Neuron (in vitro differentiated cells): Measurements from ENCODE around the gene SEZ6L.

ENCODE experiments used
- H2AFZ ChIP-seq: one replicate; pipeline ENCODE4 v1.6.1; 2013; ENCODE audit warnings: low read depth, mild to moderate bottlenecking, inconsistent platforms, low read length, moderate library complexity
- H3K27me3 ChIP-seq: one replicate; pipeline ENCODE4 v1.6.1; 2013; ENCODE audit warnings: low read length; ENCODE audit not compliant: insufficient read depth
- H3K36me3 ChIP-seq: one replicate; pipeline ENCODE4 v1.6.1; 2013; ENCODE audit warnings: low read length; ENCODE audit not compliant: insufficient read depth
- H3K4me1 ChIP-seq: one replicate; pipeline ENCODE4 v1.6.1; 2013; ENCODE audit warnings: low read length; ENCODE audit not compliant: insufficient read depth
- H3K4me3 ChIP-seq: 2 replicates; pipeline ENCODE4 v1.5.1; 2013; ENCODE audit warnings: mild to moderate bottlenecking, low read length, moderate library complexity
- H3K9me3 ChIP-seq: one replicate; pipeline ENCODE4 v1.6.1; 2013; ENCODE audit warnings: low read length

The SEZ6L gene

DNA sequence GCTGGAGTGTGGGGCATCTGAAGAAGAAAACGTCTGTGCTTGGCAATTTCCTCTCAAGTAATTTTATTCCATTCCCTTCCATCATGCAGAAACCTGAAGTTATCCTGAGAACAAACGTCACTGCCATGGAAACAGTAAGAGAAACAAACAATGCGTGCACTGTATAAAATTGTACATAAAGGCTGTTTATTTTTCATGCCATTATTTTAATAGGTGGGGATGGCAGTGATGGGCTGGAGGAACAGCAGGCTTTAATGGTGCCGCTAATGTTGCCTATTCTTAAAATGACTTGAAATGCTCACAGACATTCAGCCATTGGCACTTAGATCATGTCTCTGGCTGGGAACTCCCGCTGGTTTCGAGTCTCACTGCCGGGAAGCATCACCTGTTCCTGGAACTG, 7.5 kb upstream of the SEZ6L start:
- Histone ChIP-seq H2AFZ (no peak overlapping the region), H3K4me1 (no peaks in the 10 kb centered on the region), H3K9me3 (no peaks in the 10 kb centered on the region), H3K4me3 (no peak overlapping the region), H3K36me3 (no peaks in the 10 kb centered on the region), H3K27me3 (peaks cover 6% of the 10 kb centered on the region)

DNA sequence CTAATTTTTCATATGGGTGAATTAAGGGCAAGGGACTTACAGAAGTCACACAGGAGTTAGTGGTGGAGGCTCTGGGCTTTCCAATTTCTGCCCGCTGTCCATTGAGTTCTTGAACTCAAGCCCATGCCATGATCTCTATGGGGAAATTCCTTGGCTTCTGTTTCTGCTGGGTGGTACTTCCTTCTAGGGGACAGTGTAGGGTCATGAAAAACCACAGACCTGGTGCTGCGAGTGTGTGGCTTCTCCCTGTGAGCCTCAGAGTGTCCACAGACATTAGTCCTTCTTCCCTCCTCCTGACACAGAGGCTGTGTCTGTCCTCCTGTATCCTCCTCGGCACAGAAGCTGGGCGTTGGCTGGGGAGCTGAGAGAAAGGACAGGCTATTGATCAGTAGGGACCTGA, 6.3 kb upstream of the SEZ6L start:
- H3K36me3 ChIP-seq = no peaks in the 10 kb centered on the region
- peaks cover 13% of the 10 kb centered on the region for H3K27me3 ChIP-seq
- H2AFZ ChIP-seq = no peak overlapping the region
- H3K4me3 ChIP-seq = no peak overlapping the region
- no peaks in the 10 kb centered on the region for H3K4me1 ChIP-seq
- no peaks in the 10 kb centered on the region for H3K9me3 ChIP-seq

DNA sequence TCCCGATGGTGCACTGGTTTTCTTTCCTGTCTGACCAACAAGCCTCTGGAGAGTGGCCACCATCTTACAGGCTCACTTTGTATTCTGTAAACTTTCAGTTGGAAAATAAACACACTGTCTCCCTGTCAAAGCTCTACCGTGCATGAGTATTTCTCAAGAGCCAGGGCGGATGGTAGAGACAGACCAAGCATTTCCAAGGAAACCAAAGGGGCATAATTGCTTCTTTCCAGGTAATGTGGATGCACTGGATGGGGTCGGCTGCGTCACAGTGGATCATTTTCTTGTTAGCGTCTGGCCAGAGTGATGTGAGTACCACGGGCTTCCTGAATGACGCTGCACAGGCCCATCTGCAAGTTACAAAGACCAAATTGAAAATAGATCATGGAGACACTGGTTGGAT, 5.1 kb upstream of the SEZ6L start:
- Histone ChIP-seq H3K27me3 (peaks cover 24% of the 10 kb centered on the region), H3K4me1 (peaks cover 5% of the 10 kb centered on the region), H3K4me3 (no peak overlapping the region), H2AFZ (no peak overlapping the region), H3K36me3 (no peaks in the 10 kb centered on the region), H3K9me3 (no peaks in the 10 kb centered on the region)

DNA sequence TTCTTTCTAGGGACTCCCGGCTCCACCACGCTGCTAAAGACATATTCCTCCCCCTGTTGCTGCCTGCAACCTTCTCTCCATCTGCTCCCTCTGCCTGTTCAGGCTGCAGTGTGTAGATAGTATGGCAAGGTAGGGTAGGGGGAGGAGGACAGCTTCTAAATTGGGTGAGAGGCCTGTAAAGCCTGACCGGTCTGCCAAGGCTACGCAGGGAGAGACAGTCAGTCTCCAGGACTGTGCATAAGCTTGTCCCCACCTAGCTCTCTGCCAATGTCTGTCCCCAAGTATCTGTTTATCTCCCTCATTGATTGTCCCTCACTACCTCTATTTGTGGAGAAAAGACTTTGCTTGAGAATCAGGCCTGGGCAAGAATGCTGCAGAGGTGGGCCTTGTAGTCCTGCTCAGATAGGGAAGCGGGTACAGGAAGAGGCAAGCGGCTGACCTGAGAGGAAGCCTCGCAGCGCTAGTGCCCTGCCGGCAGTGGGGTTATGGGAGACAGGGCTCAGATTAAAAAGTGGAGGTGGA, 871 bp upstream of the SEZ6L start:
- H3K36me3 ChIP-seq = no peaks in the 10 kb centered on the region
- no peaks in the 10 kb centered on the region for H3K9me3 ChIP-seq
- H2AFZ ChIP-seq = peak overlapping the region; percentile 95
- H3K4me3 ChIP-seq = no peak overlapping the region
- peaks cover 10% of the 10 kb centered on the region for H3K4me1 ChIP-seq
- peaks cover 48% of the 10 kb centered on the region for H3K27me3 ChIP-seq

DNA sequence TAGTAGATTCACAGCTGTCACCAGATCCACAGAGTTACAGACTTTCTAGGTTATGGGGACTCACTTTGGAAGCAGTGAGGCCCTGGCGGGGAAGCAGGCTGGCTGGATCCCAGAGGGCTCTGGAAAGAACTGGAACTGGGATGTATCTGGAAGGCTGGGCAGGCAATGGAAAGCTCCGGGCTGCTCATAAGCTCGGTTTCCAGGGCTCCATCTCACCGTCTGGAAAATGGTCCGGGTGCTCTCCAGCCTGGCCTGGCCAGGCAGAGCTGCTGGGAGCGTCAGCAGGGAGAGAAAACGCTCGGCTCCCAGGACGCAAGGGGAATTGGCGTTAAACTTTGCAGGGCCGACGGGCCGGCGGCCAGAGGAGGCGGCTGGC, 335 bp upstream of the SEZ6L start:
- peak overlapping the region; percentile 43 for H3K4me3 ChIP-seq
- H2AFZ ChIP-seq = peak overlapping the region; percentile 95
- peaks cover 48% of the 10 kb centered on the region for H3K27me3 ChIP-seq
- H3K9me3 ChIP-seq = no peaks in the 10 kb centered on the region
- no peaks in the 10 kb centered on the region for H3K36me3 ChIP-seq
- H3K4me1 ChIP-seq = peaks cover 10% of the 10 kb centered on the region

DNA sequence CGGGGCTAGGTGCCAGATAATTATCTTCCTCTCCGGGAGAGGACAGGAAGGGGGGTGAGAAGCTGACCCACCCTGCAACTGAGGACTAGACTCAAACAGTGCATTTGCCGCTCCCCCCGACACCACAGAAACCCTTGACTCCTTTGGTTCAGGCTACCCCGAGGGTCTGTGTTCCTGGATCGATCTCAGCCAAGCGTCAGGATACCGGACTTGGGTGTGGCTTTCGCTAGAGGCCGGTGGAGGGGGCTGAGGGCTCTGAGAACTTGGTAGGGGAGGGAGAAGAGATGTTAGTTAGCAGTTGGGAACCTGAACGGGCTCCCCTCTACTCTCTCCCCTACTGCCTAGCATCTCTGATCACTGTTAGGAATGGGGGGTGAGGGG, 840 bp downstream of the SEZ6L start:
- H3K9me3 ChIP-seq = no peaks in the 10 kb centered on the region
- H3K27me3 ChIP-seq = peaks cover 51% of the 10 kb centered on the region
- peak overlapping the region; percentile 43 for H3K4me3 ChIP-seq
- H3K4me1 ChIP-seq = peaks cover 10% of the 10 kb centered on the region
- H3K36me3 ChIP-seq = no peaks in the 10 kb centered on the region
- peak overlapping the region; percentile 95 for H2AFZ ChIP-seq

DNA sequence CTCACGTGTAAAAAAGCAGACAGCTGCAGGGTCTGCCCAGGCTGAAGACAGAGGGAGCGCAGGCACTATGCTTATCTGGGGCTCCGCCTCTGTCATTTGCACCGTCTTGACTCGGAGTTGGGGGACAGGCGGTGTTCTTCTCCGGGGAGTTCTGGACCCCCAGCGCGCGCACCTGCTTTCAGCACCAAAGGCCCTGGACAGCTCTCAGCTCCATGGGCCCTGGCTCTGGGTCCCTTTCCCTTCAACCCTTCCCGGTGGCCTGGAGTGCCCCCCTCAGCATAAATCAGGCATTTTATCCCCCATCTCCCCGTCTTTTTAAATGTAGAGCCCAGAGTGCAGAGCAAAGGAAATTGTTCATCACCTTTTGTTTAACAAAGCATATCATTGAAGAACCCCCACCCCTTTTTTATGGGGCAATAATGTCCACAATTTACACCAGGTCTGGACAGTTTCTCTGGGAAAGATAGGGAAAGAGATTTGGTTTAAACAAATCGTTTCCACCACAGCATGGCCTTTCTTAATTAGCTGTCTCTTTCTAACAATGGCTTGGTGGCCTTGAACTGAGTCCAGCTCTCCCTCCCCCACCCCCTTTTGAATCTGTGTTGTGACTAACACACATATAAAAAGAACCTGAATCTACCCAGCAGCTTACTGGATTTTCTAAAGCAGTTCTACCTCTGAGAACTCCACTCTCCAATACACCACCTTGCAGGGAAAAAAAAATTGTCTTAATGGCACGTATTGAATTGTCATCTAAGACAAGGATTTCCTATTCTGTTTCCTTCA, 1.7 kb downstream of the SEZ6L start:
- Histone ChIP-seq H3K4me1 (peaks cover 10% of the 10 kb centered on the region), H3K4me3 (no peak overlapping the region), H2AFZ (no peak overlapping the region), H3K36me3 (no peaks in the 10 kb centered on the region), H3K9me3 (no peaks in the 10 kb centered on the region), H3K27me3 (peaks cover 51% of the 10 kb centered on the region)

DNA sequence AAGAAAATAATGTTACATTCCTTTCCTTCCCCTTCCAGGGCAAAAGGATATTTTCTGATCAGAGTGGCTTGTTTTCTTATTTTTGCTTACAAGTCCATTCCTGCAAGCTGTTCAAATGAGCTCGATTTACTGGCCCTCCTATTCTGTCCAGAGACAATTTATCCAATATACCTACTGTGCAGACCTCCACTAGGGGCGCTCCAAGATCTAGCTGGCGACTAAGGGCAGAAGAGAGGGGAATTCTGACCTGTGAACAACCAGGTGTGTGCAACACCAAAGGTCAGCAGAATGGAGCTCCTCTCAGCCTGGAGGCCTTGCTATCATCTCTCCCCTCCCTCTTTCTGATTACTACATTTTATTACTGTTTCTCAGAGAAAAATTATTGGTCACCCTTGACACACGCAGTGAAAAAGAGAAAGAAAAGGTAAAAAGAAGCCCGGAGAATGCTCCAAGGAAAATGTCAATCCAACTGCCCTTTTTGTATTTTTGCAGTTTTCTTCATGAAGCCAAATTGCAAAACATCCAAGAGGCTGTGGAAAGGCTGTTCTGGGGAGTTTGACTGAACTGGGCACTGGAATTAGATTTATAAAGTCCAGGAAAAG, 3.2 kb downstream of the SEZ6L start:
- H3K4me1 ChIP-seq = peaks cover 10% of the 10 kb centered on the region
- H3K27me3 ChIP-seq = peaks cover 48% of the 10 kb centered on the region
- H3K4me3 ChIP-seq = no peak overlapping the region
- no peak overlapping the region for H2AFZ ChIP-seq
- H3K36me3 ChIP-seq = no peaks in the 10 kb centered on the region
- H3K9me3 ChIP-seq = no peaks in the 10 kb centered on the region

DNA sequence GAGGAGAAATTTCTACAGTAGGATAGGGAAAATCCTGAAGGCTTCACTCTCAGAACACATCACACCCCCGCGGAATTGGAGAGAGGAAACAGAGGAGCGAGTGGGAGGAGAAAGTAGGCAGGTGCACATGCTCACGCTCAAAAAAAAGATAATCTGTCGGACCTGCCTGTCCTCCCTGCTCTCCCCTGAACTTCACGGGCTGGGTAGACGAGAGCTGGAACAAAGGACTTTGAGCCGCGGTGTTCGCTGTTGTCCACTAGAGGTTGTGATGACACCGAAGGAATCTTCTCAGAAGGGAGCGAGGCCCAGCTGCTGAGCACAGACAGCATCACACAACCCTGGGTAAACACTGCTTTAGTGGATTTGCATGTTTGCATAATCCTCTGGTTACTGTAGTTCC, 5.0 kb downstream of the SEZ6L start:
- Histone ChIP-seq H3K4me3 (no peak overlapping the region), H3K27me3 (peaks cover 32% of the 10 kb centered on the region), H3K4me1 (peaks cover 5% of the 10 kb centered on the region), H3K9me3 (no peaks in the 10 kb centered on the region), H2AFZ (no peak overlapping the region), H3K36me3 (no peaks in the 10 kb centered on the region)

DNA sequence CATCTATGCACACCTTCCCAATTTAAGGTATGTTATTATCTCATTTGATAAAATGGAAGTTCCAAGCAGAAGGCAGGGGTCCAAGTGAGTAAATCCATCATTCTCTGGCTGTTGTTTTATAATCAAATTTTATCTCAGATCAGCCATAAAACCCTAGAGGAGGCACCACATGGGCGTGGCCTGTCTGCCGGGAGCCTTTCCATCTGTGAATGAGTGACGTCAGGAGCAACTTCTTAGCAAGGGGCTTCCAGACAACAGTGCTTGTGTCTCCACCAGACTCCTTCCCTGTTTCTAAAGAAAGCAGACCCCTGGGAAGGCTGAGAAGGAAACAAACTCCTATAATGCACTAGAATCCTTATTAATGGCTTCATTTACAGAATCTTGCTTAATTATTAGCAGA, 13.5 kb downstream of the SEZ6L start:
- no peak overlapping the region for H3K4me3 ChIP-seq
- no peaks in the 10 kb centered on the region for H3K36me3 ChIP-seq
- no peaks in the 10 kb centered on the region for H3K4me1 ChIP-seq
- no peaks in the 10 kb centered on the region for H3K9me3 ChIP-seq
- no peaks in the 10 kb centered on the region for H3K27me3 ChIP-seq
- H2AFZ ChIP-seq = no peak overlapping the region

DNA sequence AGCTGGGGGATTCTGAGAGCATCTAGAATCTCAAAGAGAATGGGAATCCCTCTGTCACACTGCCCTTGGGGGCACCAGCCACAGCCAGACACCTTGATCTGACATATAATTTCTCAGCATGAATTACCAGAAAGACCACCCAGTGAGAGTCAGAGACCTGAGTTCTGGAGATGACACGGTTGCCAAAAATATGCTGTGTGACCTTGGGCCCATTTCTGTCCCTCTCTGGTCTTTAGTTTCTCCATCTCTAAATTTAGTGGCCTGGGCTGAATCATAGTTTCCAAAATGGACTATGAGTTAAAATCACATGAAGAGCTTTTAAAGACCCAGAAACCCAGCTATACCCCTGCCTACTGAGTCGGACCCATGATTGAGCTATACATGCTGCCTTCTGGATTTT, 15.9 kb downstream of the SEZ6L start:
- no peak overlapping the region for H3K4me3 ChIP-seq
- no peaks in the 10 kb centered on the region for H3K9me3 ChIP-seq
- no peaks in the 10 kb centered on the region for H3K4me1 ChIP-seq
- H2AFZ ChIP-seq = no peak overlapping the region
- no peaks in the 10 kb centered on the region for H3K27me3 ChIP-seq
- no peaks in the 10 kb centered on the region for H3K36me3 ChIP-seq

DNA sequence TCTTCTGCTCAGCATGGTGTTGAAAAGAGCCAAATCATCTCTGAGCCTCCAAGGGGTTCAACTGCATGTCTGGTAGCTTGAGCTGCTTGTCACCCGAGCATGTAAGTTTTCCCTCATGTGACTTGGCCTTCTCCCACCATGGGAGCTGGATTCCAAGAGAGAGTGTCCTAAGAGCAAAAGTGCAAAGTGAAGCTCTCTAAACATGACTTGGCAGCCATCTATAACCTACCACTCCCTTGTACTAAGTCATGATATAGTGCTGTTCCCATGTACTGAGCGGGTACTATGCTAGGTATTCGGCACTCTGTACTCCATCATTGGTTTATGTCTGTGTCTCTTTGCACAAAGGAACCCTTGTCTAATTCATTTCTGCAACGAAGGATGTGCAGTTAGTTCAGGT, 19.1 kb downstream of the SEZ6L start:
- H2AFZ ChIP-seq = no peak overlapping the region
- H3K4me1 ChIP-seq = no peaks in the 10 kb centered on the region
- H3K9me3 ChIP-seq = no peaks in the 10 kb centered on the region
- no peaks in the 10 kb centered on the region for H3K27me3 ChIP-seq
- no peak overlapping the region for H3K4me3 ChIP-seq
- no peaks in the 10 kb centered on the region for H3K36me3 ChIP-seq

DNA sequence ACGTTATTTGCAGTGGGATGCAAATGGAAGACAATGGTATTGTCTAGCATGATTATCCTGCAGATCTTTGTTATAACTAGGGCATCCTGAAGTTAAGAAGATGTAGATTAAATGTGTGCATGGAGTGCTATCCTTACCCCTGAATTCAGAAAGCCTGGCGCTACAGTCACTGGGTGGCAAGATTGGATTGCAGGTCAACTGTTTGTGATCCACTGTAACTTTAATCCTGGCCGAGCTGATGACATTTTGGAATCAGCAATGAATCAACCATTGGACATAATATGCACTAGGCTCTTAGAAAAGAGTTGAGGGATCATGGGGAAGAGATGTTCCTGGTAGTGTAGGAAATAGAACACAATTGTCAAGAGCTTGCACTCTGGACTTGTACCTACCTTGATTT, 25.1 kb downstream of the SEZ6L start:
- Histone ChIP-seq H3K36me3 (no peaks in the 10 kb centered on the region), H3K9me3 (no peaks in the 10 kb centered on the region), H3K4me1 (no peaks in the 10 kb centered on the region), H2AFZ (no peak overlapping the region), H3K27me3 (no peaks in the 10 kb centered on the region), H3K4me3 (no peak overlapping the region)
